GM19193 (cell line): Measurements from ENCODE around the gene PLA2G4C.

Experiments used
- POLR2A ChIP-seq: IDR thresholded peaks from 4 replicates; pipeline ENCODE4 v1.6.1; 2011; ENCODE audit not compliant: insufficient read depth, insufficient read length; ENCODE audit errors: extremely low read depth

Gene PLA2G4C

GRCh38 chr19:48085904-48086864 lies 24.4 kb downstream of the PLA2G4C start:
- TF ChIP-seq POLR2A = no peak

GRCh38 chr19:48085076-48085475 lies 25.5 kb downstream of the PLA2G4C start:
- no peak for TF ChIP-seq POLR2A

GRCh38 chr19:48081106-48081505 lies 29.5 kb downstream of the PLA2G4C start:
- no peak for TF ChIP-seq POLR2A

- TF ChIP-seq POLR2A = no peak
Observed at GRCh38 chr19:48069435-48069834, 41.2 kb downstream of the PLA2G4C start.

- no peak for TF ChIP-seq POLR2A
Observed at GRCh38 chr19:48064509-48064908, 46.1 kb downstream of the PLA2G4C start.

GRCh38 chr19:48061401-48062344 lies 48.9 kb downstream of the PLA2G4C start:
- TF ChIP-seq POLR2A = no peak

GRCh38 chr19:48060381-48060780 lies 50.2 kb downstream of the PLA2G4C start:
- TF ChIP-seq POLR2A = no peak

GRCh38 chr19:48059331-48059730 lies 51.3 kb downstream of the PLA2G4C start:
- TF ChIP-seq POLR2A = no peak

- no peak for TF ChIP-seq POLR2A
Observed at GRCh38 chr19:48053856-48054255, 56.8 kb downstream of the PLA2G4C start.

GRCh38 chr19:48053076-48053475 lies 57.5 kb downstream of the PLA2G4C start:
- TF ChIP-seq POLR2A = no peak

GRCh38 chr19:48051335-48052033 lies 59.1 kb downstream of the PLA2G4C start:
- no peak for TF ChIP-seq POLR2A

- no peak for TF ChIP-seq POLR2A
Observed at GRCh38 chr19:48044561-48044960, 66.1 kb downstream of the PLA2G4C start.

GRCh38 chr19:48043675-48044258 lies 66.8 kb downstream of the PLA2G4C start, which contains the start of gene CABP5:
TSS of gene CABP5 (minus strand) at chr19:48044079. CDS start at chr19:48043922, 157 bp downstream.
- TF ChIP-seq POLR2A = no peak

- TF ChIP-seq POLR2A = no peak
Observed at GRCh38 chr19:48041877-48042580, 68.6 kb downstream of the PLA2G4C start.
